GM12873 (cell line): ENCODE results near the gene PKD1L1.

Source experiments
- TF ChIP-seq, protein P1 (sequence below): IDR thresholded peaks from 2 replicates; pipeline ENCODE4 v1.5.1; 2012; ENCODE audit warnings: low read depth, mild to moderate bottlenecking, moderate library complexity, low read length, control low read depth; ENCODE audit not compliant: insufficient read depth; ENCODE audit errors: missing control alignments

The PKD1L1 gene

GRCh38 chr7:47877336-47877735 is 70.9 kb downstream of the PKD1L1 start:
- TF ChIP-seq, protein P1, sequence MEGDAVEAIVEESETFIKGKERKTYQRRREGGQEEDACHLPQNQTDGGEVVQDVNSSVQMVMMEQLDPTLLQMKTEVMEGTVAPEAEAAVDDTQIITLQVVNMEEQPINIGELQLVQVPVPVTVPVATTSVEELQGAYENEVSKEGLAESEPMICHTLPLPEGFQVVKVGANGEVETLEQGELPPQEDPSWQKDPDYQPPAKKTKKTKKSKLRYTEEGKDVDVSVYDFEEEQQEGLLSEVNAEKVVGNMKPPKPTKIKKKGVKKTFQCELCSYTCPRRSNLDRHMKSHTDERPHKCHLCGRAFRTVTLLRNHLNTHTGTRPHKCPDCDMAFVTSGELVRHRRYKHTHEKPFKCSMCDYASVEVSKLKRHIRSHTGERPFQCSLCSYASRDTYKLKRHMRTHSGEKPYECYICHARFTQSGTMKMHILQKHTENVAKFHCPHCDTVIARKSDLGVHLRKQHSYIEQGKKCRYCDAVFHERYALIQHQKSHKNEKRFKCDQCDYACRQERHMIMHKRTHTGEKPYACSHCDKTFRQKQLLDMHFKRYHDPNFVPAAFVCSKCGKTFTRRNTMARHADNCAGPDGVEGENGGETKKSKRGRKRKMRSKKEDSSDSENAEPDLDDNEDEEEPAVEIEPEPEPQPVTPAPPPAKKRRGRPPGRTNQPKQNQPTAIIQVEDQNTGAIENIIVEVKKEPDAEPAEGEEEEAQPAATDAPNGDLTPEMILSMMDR: no peak

GRCh38 chr7:47875998-47876744 is 72.1 kb downstream of the PKD1L1 start:
- TF ChIP-seq, protein P1: no peak

DNA sequence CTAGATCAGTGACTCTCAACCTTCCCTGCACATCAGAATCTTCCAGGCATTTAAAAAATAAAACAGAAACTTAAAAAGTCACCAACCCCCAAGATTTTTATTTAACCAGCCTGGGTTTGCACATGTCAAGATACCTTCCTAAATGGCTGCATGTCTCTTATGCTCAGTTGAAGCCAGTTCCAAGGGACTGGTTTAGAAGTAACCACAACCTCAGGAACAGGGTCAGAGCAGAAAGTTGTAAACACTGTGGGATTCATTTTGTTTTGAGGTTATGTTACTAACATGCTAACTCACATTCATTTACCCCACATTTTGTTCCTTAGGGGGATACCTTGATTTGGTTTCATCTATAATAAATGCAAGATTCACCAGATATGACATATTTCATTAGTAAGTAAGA is 72.9 kb downstream of the PKD1L1 start:
- TF ChIP-seq, protein P1: no peak

- TF ChIP-seq, protein P1: no peak
These were observed 74.5 kb downstream of the PKD1L1 start for GRCh38 chr7:47873762-47874161.

DNA sequence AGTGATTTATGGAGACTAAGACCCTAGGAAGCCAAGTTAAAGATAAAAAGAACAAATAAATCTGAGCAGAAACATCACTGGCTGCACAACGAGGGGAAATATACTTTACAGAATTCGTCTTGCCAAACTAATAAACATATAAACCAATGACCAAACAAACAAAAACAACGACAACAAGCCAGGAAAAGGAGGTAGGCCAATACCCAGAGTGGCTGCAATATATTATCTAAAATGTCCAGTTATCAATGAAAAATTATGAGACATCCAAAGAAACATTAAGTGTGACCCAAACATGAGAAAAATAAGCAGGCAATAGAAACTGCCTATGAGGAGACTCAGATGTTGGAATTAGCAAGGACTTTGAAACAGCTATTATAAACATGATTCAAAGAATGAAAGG is 81.0 kb downstream of the PKD1L1 start:
- TF ChIP-seq, protein P1: no peak

- TF ChIP-seq, protein P1: no peak
These were observed 82.1 kb downstream of the PKD1L1 start for GRCh38 chr7:47866120-47866519.

DNA sequence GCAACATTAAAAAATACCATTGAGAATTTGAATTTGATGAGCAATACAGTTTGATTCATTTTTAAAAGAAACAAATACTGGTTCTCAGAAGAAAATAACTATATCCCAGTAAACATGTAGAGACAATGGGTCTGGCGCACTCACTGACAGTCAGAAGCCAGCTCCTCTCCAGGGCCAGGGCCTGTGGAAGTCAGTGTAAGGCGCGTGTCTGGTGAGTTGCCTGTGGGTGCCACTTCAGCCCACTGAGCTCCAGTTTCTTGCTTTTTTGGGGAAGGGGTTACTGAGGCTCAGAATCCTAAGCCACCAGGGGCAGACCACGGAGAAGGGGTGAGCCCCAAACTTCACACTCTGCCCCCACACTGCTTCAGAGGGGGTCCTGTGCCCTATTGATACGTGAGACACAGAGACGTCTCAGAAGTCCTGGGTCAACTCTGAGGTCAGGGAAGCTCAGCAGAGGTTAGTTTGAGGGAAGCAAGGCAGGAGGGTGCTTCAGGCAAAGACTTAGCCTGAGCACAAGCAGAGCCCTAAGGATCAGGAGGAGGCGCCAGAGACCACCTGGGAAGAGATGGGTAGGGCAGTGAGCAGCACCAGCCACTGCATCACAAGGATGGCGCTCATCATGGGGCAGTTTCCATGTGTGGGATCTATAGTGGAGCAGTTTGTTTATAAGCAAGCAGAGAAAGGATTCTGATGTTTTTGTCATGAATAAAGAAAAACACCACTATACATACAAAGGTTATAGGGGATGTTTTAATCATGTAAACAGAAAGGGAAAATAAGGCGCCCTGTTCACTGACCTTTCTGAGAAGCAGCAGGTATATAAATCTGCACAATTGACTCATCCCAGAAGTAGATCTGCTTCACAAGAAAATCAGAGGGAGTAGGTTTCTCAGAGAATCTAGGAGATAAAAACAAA is 95.7 kb downstream of the PKD1L1 start:
- TF ChIP-seq, protein P1: peak; percentile 52
